Measurements from ENCODE around the gene SLIT1.
"Not testable (repeated sequence)": the region's sequence is repeated elsewhere in the genome, so short reads cannot be mapped to it uniquely, and the experiment has no call there.

SLIT1 gene

GRCh38 chr10:97042716-97043562 lies 142.8 kb downstream of the SLIT1 start:
- no peak for DNase-seq (ENCODE audit: low spot score)

- no peak for DNase-seq (ENCODE audit: low spot score)
These were observed 143.7 kb downstream of the SLIT1 start for GRCh38 chr10:97042081-97042480.

- no peak for DNase-seq (ENCODE audit: low spot score)
These were observed 145.1 kb downstream of the SLIT1 start for GRCh38 chr10:97040706-97041105.

GRCh38 chr10:97040248-97040584 lies 145.5 kb downstream of the SLIT1 start:
- no peak for DNase-seq (ENCODE audit: low spot score)

GRCh38 chr10:97039538-97040247 lies 146.1 kb downstream of the SLIT1 start:
- DNase-seq (ENCODE audit: low spot score), result no peak

GRCh38 chr10:97038688-97039087 lies 147.1 kb downstream of the SLIT1 start:
- no peak for DNase-seq (ENCODE audit: low spot score)

- DNase-seq (ENCODE audit: low spot score), result peak; percentile 62
These were observed 148.1 kb downstream of the SLIT1 start for GRCh38 chr10:97037365-97038361.

- DNase-seq (ENCODE audit: low spot score), result no peak
These were observed 150.6 kb downstream of the SLIT1 start for GRCh38 chr10:97034958-97035769.

- no peak for DNase-seq (ENCODE audit: low spot score)
These were observed 151.5 kb downstream of the SLIT1 start for GRCh38 chr10:97034301-97034700.

GRCh38 chr10:97033841-97034240 lies 151.9 kb downstream of the SLIT1 start:
- not testable (repeated sequence) for DNase-seq (ENCODE audit: low spot score)

- no peak for DNase-seq (ENCODE audit: low spot score)
These were observed 153.1 kb downstream of the SLIT1 start for GRCh38 chr10:97032624-97033023.

GRCh38 chr10:97031459-97031858 lies 154.3 kb downstream of the SLIT1 start:
- no peak for DNase-seq (ENCODE audit: low spot score)

GRCh38 chr10:97030894-97031293 lies 154.9 kb downstream of the SLIT1 start:
- no peak for DNase-seq (ENCODE audit: low spot score)

- no peak for DNase-seq (ENCODE audit: low spot score)
These were observed 156.5 kb downstream of the SLIT1 start for GRCh38 chr10:97029271-97029670.

GRCh38 chr10:97028832-97029178 lies 157.0 kb downstream of the SLIT1 start:
- DNase-seq (ENCODE audit: low spot score), result no peak

GRCh38 chr10:97028126-97028831 lies 157.5 kb downstream of the SLIT1 start:
- DNase-seq (ENCODE audit: low spot score), result no peak

- DNase-seq (ENCODE audit: low spot score), result peak; percentile 65
These were observed 160.0 kb downstream of the SLIT1 start for GRCh38 chr10:97025613-97026242.

- no peak for DNase-seq (ENCODE audit: low spot score)
These were observed 161.3 kb downstream of the SLIT1 start for GRCh38 chr10:97024168-97025073.

All from putamen (tissue), 1 donor.